Osteoblast (primary cell): ENCODE data around the gene ULK2. TPM values are rescaled to one million over a fixed set of nuclear protein-coding genes. Genes with fewer than 3 reads are reported as not detected.

Experiments
- DNase-seq: peaks from one replicate; pipeline ENCODE4 v3.0.0; 2011; ENCODE audit warnings: low spot score, mixed read lengths; ENCODE audit not compliant: insufficient read length; ENCODE audit errors: missing footprints
- H2AFZ ChIP-seq: 2 replicates; pipeline ENCODE4 v1.6.0; 2011; ENCODE audit warnings: mild to moderate bottlenecking, low read length
- H3K27ac ChIP-seq: 2 replicates; pipeline ENCODE4 v1.5.1; 2011; ENCODE audit warnings: mild to moderate bottlenecking, low read depth, low read length, moderate library complexity
- H3K27me3 ChIP-seq: 2 replicates; pipeline ENCODE4 v1.6.0; 2012; ENCODE audit warnings: mild to moderate bottlenecking, control low read depth, inconsistent platforms, low read length, moderate library complexity; ENCODE audit not compliant: insufficient read depth
- H3K36me3 ChIP-seq: 2 replicates; pipeline ENCODE4 v1.5.1; 2011; ENCODE audit warnings: mild to moderate bottlenecking, low read length, control low read depth, moderate library complexity; ENCODE audit not compliant: insufficient read depth
- H3K4me1 ChIP-seq: 2 replicates; pipeline ENCODE4 v1.5.1; 2011; ENCODE audit warnings: mild to moderate bottlenecking, low read length, control low read depth, moderate library complexity; ENCODE audit not compliant: insufficient read depth
- H3K4me2 ChIP-seq: 2 replicates; pipeline ENCODE4 v1.6.0; 2011; ENCODE audit warnings: mild to moderate bottlenecking, low read length; ENCODE audit not compliant: insufficient read depth
- H3K4me3 ChIP-seq: fragments of 200-600 bp; sonication (generic); 3 replicates; pipeline ENCODE4 v1.5.1; 2012; ENCODE audit warnings: mild to moderate bottlenecking, low read length, inconsistent platforms; ENCODE audit not compliant: insufficient read depth
- H3K79me2 ChIP-seq: 2 replicates; pipeline ENCODE4 v1.6.0; 2012; ENCODE audit warnings: mild to moderate bottlenecking, low read length, control low read depth, inconsistent platforms; ENCODE audit not compliant: insufficient read depth
- H3K9me3 ChIP-seq: 2 replicates; pipeline ENCODE4 v1.5.1; 2011; ENCODE audit warnings: low read depth, low read length, control low read depth
- H4K20me1 ChIP-seq: 2 replicates; pipeline ENCODE4 v1.6.0; 2012; ENCODE audit warnings: mild to moderate bottlenecking, low read length, control low read depth; ENCODE audit not compliant: insufficient read depth
- CTCF ChIP-seq: IDR thresholded peaks from 2 replicates; pipeline ENCODE4 v1.5.1; 2011; ENCODE audit warnings: mild to moderate bottlenecking, low read depth, low read length, moderate library complexity; ENCODE audit errors: extremely low read depth
- total RNA-seq: library from RNA; depleted of rRNA; stranded (reverse); fragments of >200 nt; gene quantifications from 2 replicates; pipeline ENCODE4 v1.2.3, GENCODE V29; 2012

Gene ULK2
- total RNA-seq, 1 donor, result 27.5 TPM

DNA sequence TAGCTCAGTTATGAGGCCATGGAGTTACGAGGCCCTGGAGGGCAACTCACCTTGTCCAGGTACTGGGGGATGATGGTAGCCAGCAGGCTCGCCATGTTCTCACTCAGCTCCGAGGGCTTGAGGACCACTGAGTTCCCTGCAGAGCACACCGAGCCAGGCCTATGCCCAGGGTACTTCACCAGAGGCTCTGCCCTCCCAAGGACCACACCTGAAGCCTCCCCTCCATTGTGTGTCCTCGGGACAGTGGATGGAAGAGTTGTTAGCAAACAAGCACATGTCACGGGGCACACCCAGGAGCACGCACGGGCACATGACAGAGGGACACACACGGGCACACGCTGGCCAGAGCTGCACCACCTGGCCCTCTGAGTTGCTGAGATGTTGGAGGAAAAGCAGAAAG lies 125.2 kb downstream of the ULK2 start:
- Histone ChIP-seq H3K4me3 (no peak overlapping the region), H3K79me2 (no peaks in the 10 kb centered on the region), H3K27me3 (no peaks in the 10 kb centered on the region), H3K4me2 (no peak overlapping the region), H3K36me3 (no peaks in the 10 kb centered on the region), H2AFZ (no peak overlapping the region), H3K4me1 (peaks cover 3% of the 10 kb centered on the region), H3K9me3 (no peaks in the 10 kb centered on the region), H4K20me1 (no peaks in the 10 kb centered on the region), H3K27ac (no peak overlapping the region)
- no peak for TF ChIP-seq CTCF
- DNase-seq, result peak; percentile 62

DNA sequence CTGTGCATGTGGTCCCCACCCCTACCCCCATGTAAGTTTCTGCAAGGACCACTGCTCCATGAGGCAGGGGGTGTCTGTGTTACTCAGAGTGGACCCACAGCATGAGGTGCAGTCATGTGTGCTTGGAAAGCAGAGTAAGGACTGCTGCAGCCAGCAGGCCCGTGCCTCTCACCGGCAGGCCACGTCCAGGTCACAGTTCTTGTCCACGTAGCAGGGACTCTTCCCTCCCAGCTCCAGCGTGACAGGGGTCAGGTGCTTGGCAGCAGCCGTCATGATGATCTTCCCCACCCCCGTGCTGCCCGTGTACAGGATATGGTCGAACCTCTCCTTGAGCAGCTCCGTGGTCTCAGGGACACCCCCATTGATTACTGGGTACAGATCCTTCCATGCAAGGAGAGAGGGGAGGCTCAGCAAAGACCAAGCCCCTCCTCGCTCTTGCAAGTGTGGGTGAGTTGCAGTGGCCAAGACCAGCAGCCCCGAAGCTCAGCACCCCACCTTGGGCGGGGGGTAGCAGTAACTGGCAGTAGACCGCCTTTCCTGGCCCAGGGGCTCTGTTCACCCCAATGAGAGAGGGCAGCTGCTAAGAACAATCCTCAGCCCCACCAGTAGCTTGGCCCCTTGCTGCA lies 125.8 kb downstream of the ULK2 start:
- Histone ChIP-seq H3K27ac (no peak overlapping the region), H3K9me3 (no peaks in the 10 kb centered on the region), H3K36me3 (no peaks in the 10 kb centered on the region), H3K4me2 (no peak overlapping the region), H2AFZ (no peak overlapping the region), H3K27me3 (no peaks in the 10 kb centered on the region), H3K4me1 (peaks cover 3% of the 10 kb centered on the region), H4K20me1 (no peaks in the 10 kb centered on the region), H3K4me3 (no peak overlapping the region), H3K79me2 (no peaks in the 10 kb centered on the region)
- peak; percentile 44 for DNase-seq
- TF ChIP-seq CTCF, result no peak

GRCh38 chr17:19740933-19741332 lies 126.8 kb downstream of the ULK2 start:
- peak; percentile 77 for DNase-seq

More at GRCh38 chr17:19740933-19741332, 126.8 kb downstream of the ULK2 start:
- Histone ChIP-seq H3K9me3 (no peaks in the 10 kb centered on the region), H3K27me3 (no peaks in the 10 kb centered on the region), H3K4me3 (no peak overlapping the region), H3K36me3 (no peaks in the 10 kb centered on the region), H3K27ac (no peak overlapping the region), H2AFZ (no peak overlapping the region), H3K4me1 (peaks cover 3% of the 10 kb centered on the region), H4K20me1 (no peaks in the 10 kb centered on the region), H3K4me2 (no peak overlapping the region), H3K79me2 (no peaks in the 10 kb centered on the region)
- no peak for TF ChIP-seq CTCF
